LNCAP (cell line): Measurements from ENCODE around the gene LCN12.

Experiments
- CTCF ChIP-seq: fragments of 450-650 bp; IDR thresholded peaks from 2 replicates; pipeline ENCODE4 v1.5.1; 2017; ENCODE audit warnings: mild to moderate bottlenecking

Gene LCN12

GRCh38 chr9:136953771-136954269, 1.7 kb downstream of the LCN12 start:
- TF ChIP-seq CTCF = no peak

DNA sequence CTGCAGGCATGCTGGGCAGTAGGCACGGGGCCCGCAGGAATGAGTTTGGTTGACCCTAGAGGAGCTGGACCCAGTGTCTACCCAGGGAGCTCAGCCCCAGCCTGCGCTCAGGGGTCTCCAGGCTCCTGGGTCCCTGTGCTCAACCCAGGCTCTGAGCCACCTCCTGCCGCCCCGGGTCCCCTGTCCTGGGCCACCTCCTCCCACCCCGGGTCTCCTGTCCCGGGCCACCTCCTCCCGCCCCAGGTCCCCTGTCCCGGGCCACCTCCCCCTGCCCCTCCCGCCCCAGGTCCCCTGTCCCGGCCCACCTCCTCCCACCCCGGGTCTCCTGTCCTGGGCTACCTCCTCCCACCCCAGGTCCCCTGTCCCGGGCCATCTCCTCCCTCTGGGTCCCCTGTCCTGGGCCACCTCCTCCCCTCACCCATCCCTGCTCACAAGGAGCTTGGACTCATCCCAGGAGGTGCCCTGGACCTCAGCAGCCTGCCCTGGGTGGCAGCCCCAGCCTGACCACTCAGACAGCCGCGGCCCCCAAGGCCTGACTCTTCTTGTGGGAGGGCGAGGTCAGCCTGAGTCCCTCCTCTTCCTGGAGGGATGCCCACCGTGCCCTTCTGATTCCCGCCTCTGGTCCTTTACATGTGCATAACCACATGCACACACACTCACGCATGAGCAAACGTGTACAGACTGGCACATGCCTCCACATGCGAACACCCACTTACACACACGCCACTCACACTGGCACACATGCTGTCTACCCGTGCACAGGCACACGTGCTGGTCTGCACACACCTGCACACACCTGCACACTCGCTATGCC, 2.4 kb downstream of the LCN12 start:
- TF ChIP-seq CTCF = no peak

DNA sequence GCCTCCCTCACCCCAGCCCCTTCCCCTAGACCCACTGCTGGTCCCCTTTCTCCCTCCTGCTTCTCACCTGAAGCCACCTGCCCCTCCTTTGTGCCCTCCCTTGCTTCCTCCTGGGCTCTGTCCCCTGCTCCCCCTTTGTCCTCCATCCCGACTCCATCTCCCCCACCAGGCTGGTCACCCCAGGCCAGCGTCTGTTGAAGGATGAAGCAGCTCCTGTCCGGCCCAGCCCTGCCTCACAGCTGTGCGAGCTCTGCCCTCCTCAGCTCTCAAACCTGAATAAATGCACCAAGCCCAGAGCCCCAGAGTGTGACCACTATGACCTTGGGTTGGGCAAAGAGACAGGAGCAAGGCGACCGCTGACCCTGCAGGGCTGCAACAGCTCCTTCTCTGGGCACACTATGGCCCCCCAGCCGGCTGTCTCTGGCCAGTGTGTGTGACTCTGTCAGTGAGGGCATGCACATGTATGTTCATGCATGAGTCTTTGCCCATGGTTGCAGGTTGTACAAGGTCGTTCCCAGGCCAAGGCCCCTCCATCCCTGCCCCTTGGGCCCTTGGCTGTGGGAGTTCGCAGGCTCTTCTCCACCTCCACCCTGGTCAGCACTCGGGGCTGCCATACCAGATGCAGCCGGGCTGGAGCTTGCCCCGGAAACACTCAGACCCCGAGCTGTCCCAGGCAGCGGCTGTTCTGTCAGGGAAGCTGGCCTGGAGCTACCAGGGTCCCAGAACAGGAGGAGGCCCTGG, 3.3 kb downstream of the LCN12 start:
- no peak for TF ChIP-seq CTCF

DNA sequence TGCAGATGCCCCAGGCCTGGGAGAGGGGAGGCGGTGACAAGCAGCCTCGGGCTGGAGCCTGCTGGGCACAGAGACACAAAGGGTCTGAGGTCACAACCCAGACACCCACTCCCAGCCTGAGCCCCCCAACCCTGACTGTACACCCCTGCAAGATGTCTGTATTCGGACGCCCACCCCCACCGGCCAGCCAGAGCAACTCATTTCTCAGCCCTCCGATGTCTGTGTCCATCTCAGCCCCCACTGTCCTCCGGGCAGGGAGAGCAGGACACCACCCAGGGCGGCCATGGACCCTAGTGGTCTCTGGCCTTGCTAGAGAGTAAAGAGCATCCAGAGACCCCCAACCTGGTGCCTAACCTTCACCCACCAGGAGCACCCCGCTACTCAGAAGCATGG, 3.9 kb downstream of the LCN12 start:
- TF ChIP-seq CTCF = no peak

DNA sequence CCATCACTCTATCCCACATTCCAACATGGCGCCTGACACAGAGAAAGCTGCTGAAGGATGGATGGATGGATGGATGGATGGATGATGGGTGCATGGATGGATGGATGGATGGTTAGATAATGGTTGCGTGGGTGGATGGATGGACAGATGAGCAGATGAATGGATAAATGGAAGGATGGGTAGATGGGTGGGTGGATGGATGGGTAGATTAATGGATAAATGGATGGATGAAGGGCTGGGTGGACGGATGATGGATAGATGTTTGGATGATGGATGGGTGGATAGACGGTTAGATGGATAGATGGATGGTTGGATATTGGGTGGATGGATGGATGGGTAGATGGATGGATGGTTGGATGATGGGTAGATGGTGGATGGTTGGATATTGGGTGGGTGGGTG, 4.5 kb downstream of the LCN12 start:
- no peak for TF ChIP-seq CTCF

DNA sequence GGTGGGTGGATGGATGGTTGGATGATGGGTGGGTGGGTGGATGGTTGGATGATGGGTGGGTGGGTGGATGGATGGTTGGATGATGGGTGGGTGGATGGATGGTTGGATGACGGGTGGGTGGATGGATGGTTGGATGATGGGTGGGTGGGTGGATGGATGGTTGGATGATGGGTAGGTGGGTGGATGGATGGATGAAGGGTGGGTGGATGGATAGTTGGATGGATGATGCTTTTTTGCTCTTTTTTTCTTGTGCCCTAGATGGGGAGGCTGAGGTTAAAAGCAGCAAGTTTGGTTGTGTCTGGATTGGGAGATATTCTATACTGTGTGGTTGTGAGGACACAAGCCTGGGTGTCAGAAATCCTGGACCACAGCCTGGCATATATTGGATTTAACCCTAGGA, 5.4 kb downstream of the LCN12 start:
- TF ChIP-seq CTCF = no peak

GRCh38 chr9:136957901-136958300, 5.8 kb downstream of the LCN12 start:
- no peak for TF ChIP-seq CTCF
